MM.1S (cell line): ENCODE data around the gene HSBP1.

Experiments
- DNase-seq: peaks from one replicate; pipeline ENCODE4 v3.0.0-alpha.2; 2015
- H2AFZ ChIP-seq: fragments of 300-600 bp; sonication (generic); 2 replicates; pipeline ENCODE4 v1.6.0; 2016; ENCODE audit warnings: antibody characterized with exemption, low read length
- H3F3A ChIP-seq: fragments of 300-600 bp; sonication (generic); 2 replicates; pipeline ENCODE4 v1.6.1; 2016; ENCODE audit warnings: mild to moderate bottlenecking, antibody characterized with exemption, low read length, moderate library complexity, mixed read lengths; ENCODE audit not compliant: insufficient read depth
- H3K27ac ChIP-seq: fragments of 300-600 bp; sonication (generic); 2 replicates; pipeline ENCODE4 v1.5.1; 2016; ENCODE audit warnings: mild to moderate bottlenecking, low read length
- H3K27me3 ChIP-seq: fragments of 300-600 bp; sonication (generic); replicated peaks from 2 replicates; pipeline ENCODE4 v1.6.0; 2016; ENCODE audit warnings: low read length; ENCODE audit not compliant: insufficient read depth
- H3K36me3 ChIP-seq: fragments of 300-600 bp; sonication (generic); replicated peaks from 2 replicates; pipeline ENCODE4 v1.6.1; 2016; ENCODE audit warnings: mild to moderate bottlenecking, low read length, mixed read lengths; ENCODE audit not compliant: insufficient read depth
- H3K4me1 ChIP-seq: fragments of 300-600 bp; sonication (generic); 2 replicates; pipeline ENCODE4 v1.6.1; 2016; ENCODE audit warnings: low read length, mixed read lengths
- H3K4me2 ChIP-seq: fragments of 300-600 bp; sonication (generic); 2 replicates; pipeline ENCODE4 v1.6.0; 2016; ENCODE audit warnings: low read depth, low read length
- H3K4me3 ChIP-seq: fragments of 300-600 bp; sonication (generic); 2 replicates; pipeline ENCODE4 v1.5.1; 2016; ENCODE audit warnings: low read length, mixed read lengths
- H3K79me2 ChIP-seq: fragments of 300-600 bp; sonication (generic); 2 replicates; pipeline ENCODE4 v1.6.1; 2016; ENCODE audit warnings: mixed run types, low read length, mixed read lengths
- H3K9ac ChIP-seq: fragments of 300-600 bp; sonication (generic); 2 replicates; pipeline ENCODE4 v1.6.1; 2016; ENCODE audit warnings: low read length, mixed read lengths
- H3K9me2 ChIP-seq: fragments of 300-600 bp; sonication (generic); replicated peaks from 2 replicates; pipeline ENCODE4 v1.6.1; 2016; ENCODE audit warnings: mild to moderate bottlenecking, low read length, mixed read lengths; ENCODE audit not compliant: insufficient read depth
- H3K9me3 ChIP-seq: fragments of 300-600 bp; sonication (generic); replicated peaks from 2 replicates; pipeline ENCODE4 v1.6.1; 2016; ENCODE audit warnings: mild to moderate bottlenecking, low read length, mixed read lengths; ENCODE audit not compliant: insufficient read depth
- H4K20me1 ChIP-seq: fragments of 300-600 bp; sonication (generic); 2 replicates; pipeline ENCODE4 v1.6.1; 2016; ENCODE audit warnings: mild to moderate bottlenecking, low read length, moderate library complexity, mixed read lengths; ENCODE audit not compliant: insufficient read depth
- EZH2 ChIP-seq: fragments of 300-600 bp; sonication (generic); optimal IDR thresholded peaks from 2 replicates; pipeline ENCODE3; 2017; ENCODE audit warnings: low read depth, mild to moderate bottlenecking, antibody characterized with exemption, low read length, mixed read lengths
- EZH2phosphoT487 ChIP-seq: fragments of 300-600 bp; sonication (generic); IDR thresholded peaks from 2 replicates; pipeline ENCODE4 v1.6.1; 2018; ENCODE audit warnings: antibody characterized with exemption, low read length
- TF ChIP-seq, protein P1 (sequence below): fragments of 300-600 bp; sonication (generic); IDR thresholded peaks from 2 replicates; pipeline ENCODE4 v1.5.1; 2016; ENCODE audit warnings: antibody characterized with exemption, low read length, mixed read lengths

Gene HSBP1

DNA sequence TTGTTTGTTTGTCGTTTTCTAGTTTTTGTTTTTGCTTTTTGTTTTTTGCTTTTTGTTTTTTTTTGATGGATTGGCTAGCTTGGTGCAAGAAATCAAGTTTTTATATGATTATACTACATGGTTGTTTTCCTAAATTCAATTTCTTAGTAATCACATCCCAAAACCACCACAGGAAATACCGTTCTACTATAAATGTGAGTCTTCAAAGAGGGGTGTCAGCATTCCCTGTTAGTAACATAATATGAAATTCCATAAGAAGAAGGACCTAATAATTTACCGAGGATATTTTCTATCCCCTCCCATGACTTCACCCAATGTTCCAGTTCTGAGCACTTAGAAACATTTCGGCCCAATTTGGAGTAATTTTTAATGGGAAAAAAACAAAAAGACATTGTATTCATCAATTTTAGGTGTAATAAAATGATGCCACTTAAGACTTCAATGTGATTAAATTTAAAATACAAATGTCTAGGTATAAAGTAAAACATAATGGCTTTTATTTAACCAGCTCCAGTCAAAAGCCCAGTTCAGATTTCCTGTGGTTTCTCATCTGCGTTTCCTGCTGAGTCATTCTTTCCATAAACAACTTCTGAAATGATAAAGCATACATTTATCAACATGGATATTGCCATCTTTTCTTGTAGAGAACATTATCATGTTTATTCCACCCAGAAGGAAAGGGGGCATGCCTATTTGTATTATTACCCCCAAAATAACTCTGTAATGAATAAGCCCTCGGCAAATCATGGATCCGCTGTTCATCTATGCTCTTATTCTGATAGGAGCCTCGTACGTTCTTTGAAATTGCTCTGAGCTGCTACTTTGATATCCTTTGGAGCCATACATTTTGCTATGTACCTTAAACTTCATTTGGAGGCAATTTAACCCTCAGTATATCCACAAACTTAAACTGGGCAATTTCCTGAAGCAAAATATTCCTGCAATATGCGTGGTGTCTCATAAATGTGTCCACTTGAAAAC is 28.1 kb downstream of the HSBP1 start:
- TF ChIP-seq EZH2phosphoT487 = no peak
- H2AFZ ChIP-seq = no peak overlapping the region
- no peaks in the 10 kb centered on the region for H3K9me3 ChIP-seq
- H3K36me3 ChIP-seq = no peaks in the 10 kb centered on the region
- no peaks in the 10 kb centered on the region for H4K20me1 ChIP-seq
- H3K27ac ChIP-seq = no peak overlapping the region
- no peaks in the 10 kb centered on the region for H3K9me2 ChIP-seq
- H3K4me3 ChIP-seq = no peak overlapping the region
- no peaks in the 10 kb centered on the region for H3K79me2 ChIP-seq
- H3K4me2 ChIP-seq = no peak overlapping the region
- H3F3A ChIP-seq = no peaks in the 10 kb centered on the region
- DNase-seq = no peak
- H3K4me1 ChIP-seq = no peaks in the 10 kb centered on the region
- H3K9ac ChIP-seq = no peak overlapping the region
- H3K27me3 ChIP-seq = no peaks in the 10 kb centered on the region

DNA sequence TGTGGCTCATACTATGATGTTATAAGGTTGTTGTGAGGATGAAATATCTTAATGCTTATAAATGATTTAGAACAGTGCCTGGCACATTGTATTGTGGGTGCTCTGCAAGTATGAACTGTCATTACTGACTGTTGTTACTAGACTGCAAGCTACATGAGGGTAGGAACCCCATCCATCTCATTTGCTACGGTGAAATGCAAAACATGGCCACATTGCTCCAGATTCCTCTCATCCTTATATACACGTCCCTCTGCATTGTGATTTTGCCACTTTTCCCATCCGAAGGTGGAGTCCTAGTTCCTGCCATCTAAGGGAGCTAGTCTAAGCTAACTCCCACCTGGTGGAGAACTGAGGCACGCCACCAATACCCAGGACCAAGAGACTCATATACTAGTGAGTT is 29.8 kb downstream of the HSBP1 start:
- Histone ChIP-seq H3K27ac (no peak overlapping the region), H3K4me2 (no peak overlapping the region), H4K20me1 (no peaks in the 10 kb centered on the region), H3K79me2 (no peaks in the 10 kb centered on the region), H3K9ac (no peak overlapping the region), H3K9me2 (no peaks in the 10 kb centered on the region), H3K4me3 (no peak overlapping the region), H3F3A (no peaks in the 10 kb centered on the region), H2AFZ (no peak overlapping the region), H3K9me3 (no peaks in the 10 kb centered on the region), H3K36me3 (no peaks in the 10 kb centered on the region), H3K27me3 (no peaks in the 10 kb centered on the region), H3K4me1 (no peaks in the 10 kb centered on the region)
- DNase-seq = no peak
- TF ChIP-seq EZH2phosphoT487 (no peak), EZH2 (no peak)
- TF ChIP-seq, protein P1, sequence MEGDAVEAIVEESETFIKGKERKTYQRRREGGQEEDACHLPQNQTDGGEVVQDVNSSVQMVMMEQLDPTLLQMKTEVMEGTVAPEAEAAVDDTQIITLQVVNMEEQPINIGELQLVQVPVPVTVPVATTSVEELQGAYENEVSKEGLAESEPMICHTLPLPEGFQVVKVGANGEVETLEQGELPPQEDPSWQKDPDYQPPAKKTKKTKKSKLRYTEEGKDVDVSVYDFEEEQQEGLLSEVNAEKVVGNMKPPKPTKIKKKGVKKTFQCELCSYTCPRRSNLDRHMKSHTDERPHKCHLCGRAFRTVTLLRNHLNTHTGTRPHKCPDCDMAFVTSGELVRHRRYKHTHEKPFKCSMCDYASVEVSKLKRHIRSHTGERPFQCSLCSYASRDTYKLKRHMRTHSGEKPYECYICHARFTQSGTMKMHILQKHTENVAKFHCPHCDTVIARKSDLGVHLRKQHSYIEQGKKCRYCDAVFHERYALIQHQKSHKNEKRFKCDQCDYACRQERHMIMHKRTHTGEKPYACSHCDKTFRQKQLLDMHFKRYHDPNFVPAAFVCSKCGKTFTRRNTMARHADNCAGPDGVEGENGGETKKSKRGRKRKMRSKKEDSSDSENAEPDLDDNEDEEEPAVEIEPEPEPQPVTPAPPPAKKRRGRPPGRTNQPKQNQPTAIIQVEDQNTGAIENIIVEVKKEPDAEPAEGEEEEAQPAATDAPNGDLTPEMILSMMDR = no peak

DNA sequence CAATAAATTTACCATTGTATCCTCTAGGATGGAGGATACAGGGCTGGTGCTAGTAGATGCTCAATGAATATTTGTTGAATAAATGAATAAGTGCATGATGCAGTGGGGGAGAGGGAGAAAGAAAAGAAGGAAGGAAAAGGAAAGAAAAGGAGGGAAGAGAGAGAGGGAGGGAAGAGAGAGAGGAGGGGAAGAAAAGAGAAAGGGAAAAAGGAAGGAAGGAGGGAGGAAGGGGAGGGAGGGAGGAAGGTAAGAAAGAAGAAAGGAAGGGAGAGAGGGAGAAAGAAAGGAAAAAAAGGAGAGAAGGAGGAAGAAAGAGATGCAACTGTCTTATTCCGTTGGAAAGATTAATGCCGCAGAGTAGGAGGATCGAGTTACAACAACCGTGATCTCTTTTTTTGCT is 30.4 kb downstream of the HSBP1 start:
- Histone ChIP-seq H3K4me1 (no peaks in the 10 kb centered on the region), H4K20me1 (no peaks in the 10 kb centered on the region), H3K27me3 (no peaks in the 10 kb centered on the region), H3K27ac (no peak overlapping the region), H2AFZ (no peak overlapping the region), H3K36me3 (no peaks in the 10 kb centered on the region), H3F3A (no peaks in the 10 kb centered on the region), H3K9me3 (no peaks in the 10 kb centered on the region), H3K4me3 (no peak overlapping the region), H3K9ac (no peak overlapping the region), H3K79me2 (no peaks in the 10 kb centered on the region), H3K9me2 (no peaks in the 10 kb centered on the region), H3K4me2 (no peak overlapping the region)
- TF ChIP-seq EZH2phosphoT487 = no peak
- no peak for TF ChIP-seq EZH2
- TF ChIP-seq, protein P1 = no peak
- DNase-seq = no peak

DNA sequence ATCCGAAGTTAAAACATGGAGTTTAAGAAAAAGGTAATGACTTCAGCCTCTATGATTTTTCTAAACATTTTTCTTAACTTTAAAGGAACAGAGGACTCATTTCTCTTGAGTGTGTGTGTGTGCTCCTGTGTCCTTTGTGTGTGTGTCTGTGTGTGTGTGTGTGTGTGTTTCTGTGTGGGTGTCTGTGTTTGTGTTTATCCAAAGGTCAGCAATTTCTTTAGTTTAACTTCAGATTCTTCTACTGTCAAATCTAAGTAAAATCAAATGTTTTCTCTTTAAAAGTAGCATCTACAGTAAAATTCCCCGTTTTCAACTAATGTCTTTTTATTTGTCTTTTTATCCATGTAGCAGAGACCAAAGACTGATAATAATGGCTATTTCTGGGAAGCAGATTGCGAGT is 31.8 kb downstream of the HSBP1 start:
- no peaks in the 10 kb centered on the region for H4K20me1 ChIP-seq
- no peak overlapping the region for H3K4me2 ChIP-seq
- no peak for DNase-seq
- H3K27me3 ChIP-seq = no peaks in the 10 kb centered on the region
- no peaks in the 10 kb centered on the region for H3K9me3 ChIP-seq
- H3K9me2 ChIP-seq = no peaks in the 10 kb centered on the region
- no peak overlapping the region for H3K27ac ChIP-seq
- H3F3A ChIP-seq = no peaks in the 10 kb centered on the region
- no peak overlapping the region for H2AFZ ChIP-seq
- H3K4me1 ChIP-seq = no peaks in the 10 kb centered on the region
- H3K36me3 ChIP-seq = no peaks in the 10 kb centered on the region
- H3K9ac ChIP-seq = no peak overlapping the region
- H3K79me2 ChIP-seq = no peaks in the 10 kb centered on the region
- H3K4me3 ChIP-seq = no peak overlapping the region
- TF ChIP-seq EZH2phosphoT487 (no peak), EZH2 (no peak)
- TF ChIP-seq, protein P1 = no peak
